T follicular helper cell (primary cell): ENCODE data around the gene TDRD10.

Source experiments
- DNase-seq: peaks from one replicate; pipeline ENCODE4 v3.0.0-alpha.2; 2020; ENCODE audit warnings: low read depth

Gene TDRD10

GRCh38 chr1:154578058-154578418 lies 76.0 kb downstream of the TDRD10 start:
- DNase-seq: no peak

- DNase-seq: no peak
These were observed 77.4 kb downstream of the TDRD10 start for GRCh38 chr1:154579374-154579773.

- DNase-seq: no peak
These were observed 79.7 kb downstream of the TDRD10 start for GRCh38 chr1:154581766-154582165.

GRCh38 chr1:154582885-154583284 lies 80.9 kb downstream of the TDRD10 start:
- no peak for DNase-seq

GRCh38 chr1:154583773-154584172 lies 81.8 kb downstream of the TDRD10 start:
- DNase-seq: no peak

- DNase-seq: no peak
These were observed 82.4 kb downstream of the TDRD10 start for GRCh38 chr1:154584267-154584994.

- DNase-seq: no peak
These were observed 84.2 kb downstream of the TDRD10 start for GRCh38 chr1:154586231-154586630.

GRCh38 chr1:154586641-154587040 lies 84.6 kb downstream of the TDRD10 start:
- no peak for DNase-seq

- no peak for DNase-seq
These were observed 87.8 kb downstream of the TDRD10 start for GRCh38 chr1:154589780-154590179.

GRCh38 chr1:154590756-154591155 lies 88.7 kb downstream of the TDRD10 start:
- DNase-seq: no peak

GRCh38 chr1:154591206-154591605 lies 89.2 kb downstream of the TDRD10 start:
- DNase-seq: no peak

GRCh38 chr1:154593390-154593789 lies 91.4 kb downstream of the TDRD10 start:
- DNase-seq: no peak

- no peak for DNase-seq
These were observed 92.8 kb downstream of the TDRD10 start for GRCh38 chr1:154594811-154595210.

- DNase-seq: no peak
These were observed 93.6 kb downstream of the TDRD10 start for GRCh38 chr1:154595621-154596020.
